ENCODE results near the gene SULT1B1.
"Not testable (repeated sequence)": the region's sequence is repeated elsewhere in the genome, so short reads cannot be mapped to it uniquely, and the experiment has no call there.

SULT1B1 gene

GRCh38 chr4:69760455-69760854, at the start of gene SULT1B1:
Gene SULT1B1 (minus strand): TSS chr4:69760620. CDS start chr4:69755217, 5,403 bp downstream.
- DNase-seq: no peak

GRCh38 chr4:69800599-69800998, 40.2 kb upstream of the SULT1B1 start:
- DNase-seq: no peak

- no peak for DNase-seq
These were observed 38.9 kb upstream of the SULT1B1 start for GRCh38 chr4:69799337-69799736.

GRCh38 chr4:69793732-69794131, 33.3 kb upstream of the SULT1B1 start:
- no peak for DNase-seq

- DNase-seq: no peak
These were observed 27.5 kb upstream of the SULT1B1 start for GRCh38 chr4:69787879-69788278.

GRCh38 chr4:69786547-69786946, 26.1 kb upstream of the SULT1B1 start:
- DNase-seq: no peak

- no peak for DNase-seq
These were observed 24.9 kb upstream of the SULT1B1 start for GRCh38 chr4:69785211-69785831.

GRCh38 chr4:69782651-69783310, 22.4 kb upstream of the SULT1B1 start:
- no peak for DNase-seq

GRCh38 chr4:69781458-69782418, 21.3 kb upstream of the SULT1B1 start:
- no peak for DNase-seq

- no peak for DNase-seq
These were observed 19.7 kb upstream of the SULT1B1 start for GRCh38 chr4:69780141-69780540.

GRCh38 chr4:69776696-69777095, 16.3 kb upstream of the SULT1B1 start:
- DNase-seq: no peak

- DNase-seq: no peak
These were observed 15.0 kb upstream of the SULT1B1 start for GRCh38 chr4:69775321-69775867.

- DNase-seq: no peak
These were observed 13.1 kb upstream of the SULT1B1 start for GRCh38 chr4:69773484-69773883.

GRCh38 chr4:69768554-69768953, 8.1 kb upstream of the SULT1B1 start:
- DNase-seq: not testable (repeated sequence)

- DNase-seq: no peak
These were observed 5.3 kb upstream of the SULT1B1 start for GRCh38 chr4:69765751-69766150.

- no peak for DNase-seq
These were observed 3.9 kb upstream of the SULT1B1 start for GRCh38 chr4:69764311-69764710.

GRCh38 chr4:69763233-69763632, 2.8 kb upstream of the SULT1B1 start:
- DNase-seq: no peak

- no peak for DNase-seq
These were observed 1.2 kb downstream of the SULT1B1 start for GRCh38 chr4:69759189-69759604.

GRCh38 chr4:69757464-69757863, 3.0 kb downstream of the SULT1B1 start:
- no peak for DNase-seq

- DNase-seq: no peak
These were observed 5.4 kb downstream of the SULT1B1 start for GRCh38 chr4:69754926-69755580.

GRCh38 chr4:69753686-69754085, 6.7 kb downstream of the SULT1B1 start:
- DNase-seq: no peak

- DNase-seq: no peak
These were observed 10.1 kb downstream of the SULT1B1 start for GRCh38 chr4:69750346-69750745.

- no peak for DNase-seq
These were observed 10.6 kb downstream of the SULT1B1 start for GRCh38 chr4:69749771-69750170.

All from NCI-H2171 treated with DMSO at 0.1 percent for 48 hours (cell line).